HG03139 (cell line): ENCODE measurements around the gene TCF15.

ENCODE experiments used
- ATAC-seq: cut with Tn5 transposase; IDR thresholded peaks from one replicate; pipeline ENCODE4 v1.9.1; 2021; ENCODE audit not compliant: unreplicated experiment

The TCF15 gene

GRCh38 chr20:610130-611046, at the start of gene TCF15:
Gene TCF15 (minus strand): TSS chr20:610309. CDS start chr20:610237, 72 bp downstream.
- ATAC-seq, result no peak

GRCh38 chr20:658731-659291, 48.7 kb upstream of the TCF15 start:
- no peak for ATAC-seq

- ATAC-seq, result no peak
Measured at GRCh38 chr20:658202-658601, 48.1 kb upstream of the TCF15 start.

GRCh38 chr20:655726-656624, 45.9 kb upstream of the TCF15 start:
- no peak for ATAC-seq

- no peak for ATAC-seq
Measured at GRCh38 chr20:654417-654750, 44.3 kb upstream of the TCF15 start.

GRCh38 chr20:653590-654416, 43.7 kb upstream of the TCF15 start:
- ATAC-seq, result no peak

- ATAC-seq, result peak; percentile 77
Measured at GRCh38 chr20:653110-653589, 43.0 kb upstream of the TCF15 start, which contains the start of gene SRXN1. Gene SRXN1 (minus strand): TSS chr20:653200. CDS start chr20:653185, 15 bp downstream.

- ATAC-seq, result no peak
Measured at GRCh38 chr20:652615-653109, 42.6 kb upstream of the TCF15 start.

- ATAC-seq, result no peak
Measured at GRCh38 chr20:651713-652614, 41.9 kb upstream of the TCF15 start.

- ATAC-seq, result no peak
Measured at GRCh38 chr20:650954-651353, 40.8 kb upstream of the TCF15 start.

GRCh38 chr20:650281-650680, 40.2 kb upstream of the TCF15 start:
- no peak for ATAC-seq

GRCh38 chr20:647479-648019, 37.4 kb upstream of the TCF15 start:
- ATAC-seq, result no peak

GRCh38 chr20:646868-647233, 36.7 kb upstream of the TCF15 start:
- ATAC-seq, result no peak

GRCh38 chr20:646107-646867, 36.2 kb upstream of the TCF15 start:
- no peak for ATAC-seq

GRCh38 chr20:645318-646106, 35.4 kb upstream of the TCF15 start:
- no peak for ATAC-seq

- ATAC-seq, result no peak
Measured at GRCh38 chr20:644692-645317, 34.7 kb upstream of the TCF15 start.
